ENCODE measurements around the gene USH1C. TPM values are rescaled to one million over a fixed set of nuclear protein-coding genes. Genes with fewer than 3 reads are reported as not detected.

The USH1C gene
- total RNA-seq, 1 donor from 2014 or later = not detected

GRCh38 chr11:17472467-17472866 is 71.7 kb downstream of the USH1C start:
- DNase-seq (ENCODE audit: low read depth, low spot score) = no peak
- Mint-ChIP-seq H3K27me3 (ENCODE audit: low read depth) (peaks cover 55% of the 10 kb centered on the region), H3K36me3 (ENCODE audit: low read depth) (no peaks in the 10 kb centered on the region), H3K9me3 (no peaks in the 10 kb centered on the region), H3K27ac (ENCODE audit: unreplicated experiment) (no peak overlapping the region), H3K4me3 (peak overlapping the region; percentile 10), H3K4me1 (peaks cover 11% of the 10 kb centered on the region)
- no peak for TF ChIP-seq CTCF (conservative IDR thresholded peaks at IDR 0.05)

- Mint-ChIP-seq H3K27ac (ENCODE audit: unreplicated experiment) (no peak overlapping the region), H3K36me3 (ENCODE audit: low read depth) (no peaks in the 10 kb centered on the region), H3K4me1 (peaks cover 9% of the 10 kb centered on the region), H3K4me3 (no peak overlapping the region), H3K9me3 (no peaks in the 10 kb centered on the region), H3K27me3 (ENCODE audit: low read depth) (peaks cover 48% of the 10 kb centered on the region)
- DNase-seq (ENCODE audit: low read depth, low spot score) = no peak
- TF ChIP-seq CTCF (conservative IDR thresholded peaks at IDR 0.05) = no peak
Measured at GRCh38 chr11:17471501-17471900, 72.7 kb downstream of the USH1C start.

GRCh38 chr11:17469998-17470397 is 74.2 kb downstream of the USH1C start:
- H3K9me3 Mint-ChIP-seq = no peaks in the 10 kb centered on the region
- H3K4me3 Mint-ChIP-seq = no peak overlapping the region
- no peaks in the 10 kb centered on the region for H3K4me1 Mint-ChIP-seq
- no peaks in the 10 kb centered on the region for H3K36me3 Mint-ChIP-seq (ENCODE audit: low read depth)
- no peak overlapping the region for H3K27ac Mint-ChIP-seq (ENCODE audit: unreplicated experiment)
- DNase-seq (ENCODE audit: low read depth, low spot score) = no peak
- H3K27me3 Mint-ChIP-seq (ENCODE audit: low read depth) = peaks cover 33% of the 10 kb centered on the region
- no peak for TF ChIP-seq CTCF (conservative IDR thresholded peaks at IDR 0.05)

- H3K36me3 Mint-ChIP-seq (ENCODE audit: low read depth) = no peaks in the 10 kb centered on the region
- H3K9me3 Mint-ChIP-seq = no peaks in the 10 kb centered on the region
- no peak for TF ChIP-seq CTCF (conservative IDR thresholded peaks at IDR 0.05)
- no peak overlapping the region for H3K4me3 Mint-ChIP-seq
- no peak for DNase-seq (ENCODE audit: low read depth, low spot score)
- peaks cover 14% of the 10 kb centered on the region for H3K27me3 Mint-ChIP-seq (ENCODE audit: low read depth)
- no peak overlapping the region for H3K27ac Mint-ChIP-seq (ENCODE audit: unreplicated experiment)
- no peaks in the 10 kb centered on the region for H3K4me1 Mint-ChIP-seq
Measured at GRCh38 chr11:17468122-17468521, 76.1 kb downstream of the USH1C start.

- H3K27me3 Mint-ChIP-seq (ENCODE audit: low read depth) = no peaks in the 10 kb centered on the region
- no peaks in the 10 kb centered on the region for H3K36me3 Mint-ChIP-seq (ENCODE audit: low read depth)
- H3K27ac Mint-ChIP-seq (ENCODE audit: unreplicated experiment) = no peak overlapping the region
- no peak for DNase-seq (ENCODE audit: low read depth, low spot score)
- H3K4me3 Mint-ChIP-seq = no peak overlapping the region
- no peaks in the 10 kb centered on the region for H3K4me1 Mint-ChIP-seq
- no peak for TF ChIP-seq CTCF (conservative IDR thresholded peaks at IDR 0.05)
- no peaks in the 10 kb centered on the region for H3K9me3 Mint-ChIP-seq
Measured at GRCh38 chr11:17463546-17464174, 80.6 kb downstream of the USH1C start.
